HG02943 (cell line): ENCODE measurements around the gene COQ8B.

Source experiments
- ATAC-seq: cut with Tn5 transposase; IDR thresholded peaks from one replicate; pipeline ENCODE4 v1.9.1; 2021; ENCODE audit warnings: mild to moderate bottlenecking, low read depth, moderate library complexity; ENCODE audit not compliant: unreplicated experiment

Gene COQ8B

GRCh38 chr19:40642051-40642706 lies 74.5 kb downstream of the COQ8B start:
- no peak for ATAC-seq
